ENCODE measurements around the gene HTR3E.

- TF ChIP-seq CTCF (IDR thresholded peaks at IDR 0.05; ENCODE audit: low read length) (peak; percentile 80), EZH2 (IDR thresholded peaks at IDR 0.05; ENCODE audit: borderline replicate concordance, low read length) (no peak)
Measured at GRCh38 chr3:184145111-184145524, 48.3 kb downstream of the HTR3E start.
